Measurements from ENCODE around the gene MRPL28.
"Not testable (repeated sequence)": the region's sequence is repeated elsewhere in the genome, so short reads cannot be mapped to it uniquely, and the experiment has no call there.

Gene MRPL28

DNA sequence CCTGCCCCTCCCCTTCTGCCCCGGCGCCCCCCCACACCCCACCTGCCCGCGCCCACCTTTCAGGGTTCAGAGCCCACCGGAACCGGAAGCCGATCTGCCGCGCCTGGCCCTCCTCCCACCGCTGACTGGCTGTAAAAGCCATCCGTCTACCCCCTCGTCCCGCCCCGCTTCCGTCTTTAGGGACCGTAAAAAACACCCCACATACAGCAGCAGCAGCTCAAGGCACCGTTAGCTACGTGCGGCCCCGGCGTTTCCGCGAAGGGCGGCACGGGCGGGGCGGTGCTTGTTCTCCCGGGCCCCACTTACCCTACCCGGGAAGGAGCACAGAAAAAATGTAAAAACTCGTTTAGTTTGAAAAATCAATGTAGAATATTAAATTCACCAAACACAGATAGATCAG is at the start of gene MRPL28:
Gene MRPL28, minus strand, starts transcription at position 96 of the 400 bp plus-strand sequence. CDS start 320 bp downstream, outside the sequence.
- no peak for TF ChIP-seq Cebpa-rat (IDR thresholded peaks at IDR 0.05)
- H3K27me3 ChIP-seq, result no peaks in the 10 kb centered on the region
- H3K9ac ChIP-seq, result peak within 1 kb of the TSS; percentile 75
- H3K4me3 ChIP-seq, result peak within 1 kb of the TSS; percentile 62
- no peaks in the 10 kb centered on the region for H3K9me3 ChIP-seq
- peak within 1 kb of the TSS; percentile 64; the same call in 1 of the 2 replicates for H3K27ac ChIP-seq
- H3K4me1 ChIP-seq, result peaks cover 68% of the 10 kb centered on the region
- H3K4me2 ChIP-seq, result peak within 1 kb of the TSS; percentile 95
- peaks cover 69% of the 10 kb centered on the region for H3K36me3 ChIP-seq
- peaks cover 40% of the 10 kb centered on the region for H4K20me1 ChIP-seq

DNA sequence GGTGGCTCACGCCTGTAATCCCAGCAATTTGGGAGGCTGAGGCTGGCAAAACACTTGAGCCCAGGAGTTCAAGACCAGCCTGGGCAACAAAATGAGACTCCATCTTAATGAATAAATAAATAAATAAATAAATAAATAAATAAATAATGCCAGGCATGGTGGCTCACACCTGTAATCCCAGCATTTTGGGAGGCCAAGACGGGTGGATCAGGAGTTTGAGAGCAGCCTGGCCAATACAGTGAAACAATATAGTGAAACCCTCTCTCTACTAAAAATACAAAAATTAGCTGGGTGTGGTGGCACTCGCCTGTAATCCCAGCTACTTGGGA is 44.8 kb upstream of the MRPL28 start:
- H3K4me2 ChIP-seq, H3K9ac ChIP-seq, H3K9me3 ChIP-seq, H3K36me3 ChIP-seq, H4K20me1 ChIP-seq, H3K4me3 ChIP-seq, H3K27me3 ChIP-seq, H3K27ac ChIP-seq: not testable (repeated sequence)
- H3K4me1 ChIP-seq, result peaks cover 24% of the 10 kb centered on the region

DNA sequence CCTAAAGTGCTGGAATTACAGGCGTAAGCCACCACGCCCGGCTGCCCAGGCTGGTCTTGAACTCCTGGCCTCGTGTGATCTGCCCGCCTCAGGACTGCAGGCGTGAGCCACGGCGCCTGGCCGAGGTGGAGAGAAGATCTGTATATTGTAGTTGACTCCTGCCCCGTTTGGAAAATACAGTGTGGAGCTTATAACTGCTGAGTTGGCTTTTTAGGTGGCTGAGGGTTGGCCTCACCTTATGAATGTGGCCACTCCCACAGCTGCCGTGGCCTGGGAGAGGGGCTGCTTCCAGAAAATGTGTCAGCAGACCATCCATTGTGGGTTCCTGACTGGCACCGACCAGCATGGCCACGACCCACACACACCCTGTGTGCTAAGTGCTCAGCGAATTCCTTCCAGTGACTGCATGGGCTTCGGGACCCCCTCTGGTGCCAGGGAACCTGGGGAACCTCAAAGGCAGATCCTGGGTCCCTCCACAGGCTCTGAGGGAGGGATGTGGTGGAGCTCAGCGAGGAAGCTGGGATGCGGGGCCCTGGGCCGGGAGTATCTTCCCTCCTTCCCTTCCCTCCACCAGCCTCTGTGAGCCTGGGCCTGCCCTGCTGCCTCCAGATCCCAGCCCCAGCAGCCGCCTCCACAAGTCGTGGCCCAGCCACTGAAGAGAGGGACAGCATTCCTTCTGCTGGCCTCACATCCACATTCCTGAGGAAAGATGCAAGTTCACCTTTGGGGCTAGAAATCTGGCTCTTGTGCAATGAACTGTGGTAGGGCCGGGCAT is 44.2 kb upstream of the MRPL28 start:
- Histone ChIP-seq H4K20me1 (no peaks in the 10 kb centered on the region), H3K9ac (no peak overlapping the region), H3K4me2 (no peak overlapping the region), H3K9me3 (no peaks in the 10 kb centered on the region), H3K27ac (no peak overlapping the region), H3K4me3 (no peak overlapping the region), H3K36me3 (no peaks in the 10 kb centered on the region), H3K4me1 (peaks cover 30% of the 10 kb centered on the region), H3K27me3 (no peaks in the 10 kb centered on the region)
- TF ChIP-seq Cebpa-rat (IDR thresholded peaks at IDR 0.05), result no peak

GRCh38 chr16:411576-412265 is 41.4 kb upstream of the MRPL28 start:
- Histone ChIP-seq H3K9ac (peak overlapping the region; percentile 61), H4K20me1 (no peaks in the 10 kb centered on the region), H3K9me3 (no peaks in the 10 kb centered on the region), H3K27me3 (no peaks in the 10 kb centered on the region), H3K4me3 (no peak overlapping the region; the same call in 1 of the 2 replicates), H3K36me3 (peaks cover 5% of the 10 kb centered on the region), H3K4me1 (peaks cover 43% of the 10 kb centered on the region), H3K4me2 (peak overlapping the region; percentile 68), H3K27ac (peak overlapping the region; percentile 83)
- no peak for TF ChIP-seq Cebpa-rat (IDR thresholded peaks at IDR 0.05)

- TF ChIP-seq Cebpa-rat (IDR thresholded peaks at IDR 0.05), result no peak
- Histone ChIP-seq H4K20me1 (no peaks in the 10 kb centered on the region), H3K27me3 (no peaks in the 10 kb centered on the region), H3K9me3 (no peaks in the 10 kb centered on the region), H3K36me3 (peaks cover 5% of the 10 kb centered on the region), H3K4me1 (peaks cover 54% of the 10 kb centered on the region), H3K9ac (peak overlapping the region; percentile 61), H3K27ac (peak overlapping the region; percentile 83), H3K4me3 (peak overlapping the region; percentile 9; the same call in 1 of the 2 replicates), H3K4me2 (peak overlapping the region; percentile 68)
These were observed 40.3 kb upstream of the MRPL28 start for GRCh38 chr16:410516-411178.

- Histone ChIP-seq H3K36me3 (peaks cover 5% of the 10 kb centered on the region), H3K4me1 (peaks cover 69% of the 10 kb centered on the region), H4K20me1 (no peaks in the 10 kb centered on the region), H3K4me2 (no peak overlapping the region), H3K4me3 (no peak overlapping the region), H3K27ac (no peak overlapping the region), H3K9me3 (no peaks in the 10 kb centered on the region), H3K27me3 (no peaks in the 10 kb centered on the region), H3K9ac (no peak overlapping the region)
- no peak for TF ChIP-seq Cebpa-rat (IDR thresholded peaks at IDR 0.05)
These were observed 36.9 kb upstream of the MRPL28 start for GRCh38 chr16:407253-407652.

DNA sequence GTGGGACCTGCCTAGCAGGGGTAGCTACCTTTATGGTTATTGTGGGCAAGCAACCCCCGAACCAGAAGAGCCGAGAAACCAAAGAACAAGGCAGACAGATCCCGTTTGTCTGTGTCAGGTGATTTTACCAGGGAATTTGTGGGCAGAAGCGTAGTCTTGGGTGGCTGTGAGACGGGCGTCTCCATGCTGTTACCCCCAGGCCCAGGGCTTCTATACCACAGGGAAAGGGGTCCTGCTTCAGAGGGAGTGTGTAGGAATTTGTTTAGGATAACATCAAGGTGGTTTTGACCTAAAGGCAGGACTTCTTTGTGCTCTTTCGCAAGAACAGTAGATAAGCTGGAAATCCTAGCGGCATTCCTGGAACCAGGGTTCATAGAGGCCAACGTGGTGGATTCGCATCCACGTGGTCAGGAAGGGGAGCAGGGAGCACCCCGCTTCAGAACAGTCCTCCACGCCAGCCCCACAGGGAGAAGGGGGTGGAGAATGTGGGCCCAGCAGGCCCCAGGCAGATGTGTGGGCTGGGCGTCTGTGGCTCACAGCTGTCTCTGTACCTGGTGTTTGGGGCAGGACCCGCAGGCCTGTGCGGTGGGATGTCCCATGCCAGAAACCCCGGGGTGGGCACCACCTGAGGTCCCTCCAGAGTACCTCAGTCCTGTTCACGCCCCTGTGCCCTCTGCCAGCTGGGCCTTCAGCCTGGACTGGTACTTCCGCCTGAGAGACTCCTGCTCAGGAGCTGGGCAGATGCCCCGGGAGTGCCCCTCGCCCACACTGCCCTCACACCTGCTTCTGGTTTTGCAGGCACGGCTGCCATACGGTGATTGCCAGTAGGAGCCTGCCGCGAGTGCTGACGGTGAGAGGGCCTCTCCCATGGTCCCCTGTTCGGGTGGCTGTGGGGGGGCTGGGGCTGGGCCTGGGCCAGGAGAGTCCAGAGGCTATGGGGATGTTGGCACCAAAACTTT is 35.5 kb upstream of the MRPL28 start:
- Histone ChIP-seq H3K9me3 (no peaks in the 10 kb centered on the region), H4K20me1 (no peaks in the 10 kb centered on the region), H3K27me3 (no peaks in the 10 kb centered on the region), H3K27ac (peak overlapping the region; percentile 53), H3K4me2 (peak overlapping the region; percentile 67), H3K4me1 (peaks cover 58% of the 10 kb centered on the region), H3K36me3 (peaks cover 5% of the 10 kb centered on the region), H3K4me3 (no peak overlapping the region), H3K9ac (0 out of 2 replicates have a peak overlapping the region, but pooled peaks have one; percentile 34)
- no peak for TF ChIP-seq Cebpa-rat (IDR thresholded peaks at IDR 0.05)

DNA sequence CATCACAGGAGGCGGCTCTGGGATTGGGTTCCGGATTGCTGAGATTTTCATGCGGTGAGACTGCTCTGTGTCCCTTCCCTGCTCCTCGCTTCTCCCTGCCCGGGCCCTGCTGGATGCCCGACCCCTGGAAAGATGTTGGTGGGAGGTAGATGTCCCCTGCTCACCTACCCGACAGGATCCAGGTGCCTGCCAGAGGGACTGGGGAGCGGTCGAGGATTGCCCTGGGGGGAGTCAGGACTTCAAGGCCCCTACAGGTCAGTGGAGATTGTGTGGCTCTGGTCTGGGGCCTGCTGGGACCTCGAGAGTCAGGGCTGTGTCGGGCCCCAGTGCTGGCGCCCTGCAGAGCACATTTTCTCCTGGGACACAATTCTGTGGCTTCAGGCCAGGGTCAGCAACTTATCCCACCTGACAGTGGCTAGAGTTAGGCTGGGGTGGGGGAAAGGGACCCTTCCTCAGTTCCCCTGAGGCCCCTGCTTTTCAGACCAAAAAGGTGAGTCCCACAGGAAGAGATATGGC is 34.7 kb upstream of the MRPL28 start:
- H3K4me2 ChIP-seq, result peak overlapping the region; percentile 67
- 0 out of 2 replicates have a peak overlapping the region, but pooled peaks have one; percentile 34 for H3K9ac ChIP-seq
- no peak overlapping the region for H3K4me3 ChIP-seq

More for the DNA sequence above, 34.7 kb upstream of the MRPL28 start:
- Histone ChIP-seq H3K4me1 (peaks cover 58% of the 10 kb centered on the region), H3K27me3 (no peaks in the 10 kb centered on the region), H4K20me1 (peaks cover 4% of the 10 kb centered on the region), H3K36me3 (peaks cover 9% of the 10 kb centered on the region), H3K9me3 (no peaks in the 10 kb centered on the region), H3K27ac (0 out of 2 replicates have a peak overlapping the region, but pooled peaks have one; percentile 31)
- TF ChIP-seq Cebpa-rat (IDR thresholded peaks at IDR 0.05), result no peak

Data from BLaER1 (cell line).